ENCODE results near the gene ERI3. TPM values are rescaled to one million over a fixed set of nuclear protein-coding genes. Genes with fewer than 3 reads are reported as not detected.
"Not testable (repeated sequence)": the region's sequence is repeated elsewhere in the genome, so short reads cannot be mapped to it uniquely, and the experiment has no call there.

ERI3 gene
- total RNA-seq, 1 experiment from 2014 or later, result 80.1 TPM

GRCh38 chr1:44217809-44218410, 137.1 kb downstream of the ERI3 start:
- DNase-seq (ENCODE audit: low read depth), result peak; percentile 64

GRCh38 chr1:44213222-44214112, 141.6 kb downstream of the ERI3 start, which contains the start of gene DMAP1:
DMAP1 (plus strand) TSS chr1:44213471; CDS start chr1:44213754, 283 bp downstream.
- peak; percentile 75 for DNase-seq (ENCODE audit: low read depth)

- no peak for DNase-seq (ENCODE audit: low read depth)
Measured at GRCh38 chr1:44212355-44213221, 142.5 kb downstream of the ERI3 start.

- DNase-seq (ENCODE audit: low read depth), result no peak
Measured at GRCh38 chr1:44210595-44210994, 144.5 kb downstream of the ERI3 start.

GRCh38 chr1:44208226-44208625, 146.8 kb downstream of the ERI3 start:
- no peak for DNase-seq (ENCODE audit: low read depth)

- not testable (repeated sequence) for DNase-seq (ENCODE audit: low read depth)
Measured at GRCh38 chr1:44206545-44206944, 148.5 kb downstream of the ERI3 start.

- DNase-seq (ENCODE audit: low read depth), result no peak
Measured at GRCh38 chr1:44200336-44200735, 154.7 kb downstream of the ERI3 start.

GRCh38 chr1:44174630-44175029, 180.4 kb downstream of the ERI3 start:
- DNase-seq (ENCODE audit: low read depth), result no peak

Small RNA genes within 50 kb of the gene (small RNA-seq; reads per million reads assigned to genes)
- gene AL035417.1, result not detected
- not detected for gene RNU6-369P

Other genes starting within 250 kb of the ERI3 start
- gene KLF17, start 236.4 kb downstream of the ERI3 start, total RNA-seq (2014; rRNA removed; shearing (Covaris generic)), result 0.23 and 0.74 TPM in 2 replicates
- not detected in 2 replicates for gene KLF18, start 213.6 kb downstream of the ERI3 start, total RNA-seq (2014; rRNA removed; shearing (Covaris generic))
- 10.4 and 12.7 TPM in 2 replicates for gene DMAP1, start 141.8 kb downstream of the ERI3 start, total RNA-seq (2014; rRNA removed; shearing (Covaris generic))
- gene RNF220, start 50.0 kb upstream of the ERI3 start, total RNA-seq (2014; rRNA removed; shearing (Covaris generic)), result 99.2 and 105 TPM in 2 replicates

Data from HT1080 (cell line).